B cell (primary cell): ENCODE data around the gene CCDC138. TPM values are rescaled to one million over a fixed set of nuclear protein-coding genes. Genes with fewer than 3 reads are reported as not detected.

Experiments
- ATAC-seq: fragments of 200-7000 bp; cut with Tn5 transposase; one replicate; pipeline ENCODE4 v1.10.0; 2021; ENCODE audit warnings: low read depth, mild to moderate bottlenecking, moderate number of reproducible peaks, moderate library complexity
- CTCF ChIA-PET: fragments of 350-600 bp; sonication (Branson Sonifier 250); formaldehyde crosslinking; loops from one replicate; lab custom pipeline; 2021; ENCODE audit warnings: antibody characterized with exemption, inconsistent platforms; lab: Charles Lee
- POLR2A ChIA-PET: fragments of 350-600 bp; sonication (Branson Sonifier 250); formaldehyde crosslinking; loops from one replicate; lab custom pipeline; 2021; ENCODE audit warnings: antibody characterized with exemption; lab: Charles Lee
- DNase-seq: peaks from one replicate; pipeline ENCODE4 v3.0.0; 2013
- H2AFZ ChIP-seq: 2 replicates; pipeline ENCODE4 v1.6.1; 2012; ENCODE audit warnings: mild to moderate bottlenecking, low read depth, low read length; ENCODE audit not compliant: insufficient read depth, poor library complexity, severe bottlenecking
- H3K27ac ChIP-seq, 2 donors: 1 replicate in 1 of 2; 2 replicates in 1 of 2; pipeline ENCODE4 v1.5.1; 2012 to 2013; ENCODE audit warnings: low read length in 2 of 2, mild to moderate bottlenecking in 2 of 2, moderate library complexity in 1 of 2
- H3K27me3 ChIP-seq, 4 experiments: fragments of 200-600 bp in 1 of 4; sonication (generic) in 1 of 4; replicated peaks in 1 of 4; 1 replicate in 2 of 4; 2 replicates in 2 of 4; pipeline versions ENCODE4 v1.6.1 to v1.7.0; 2013 to 2016; ENCODE audit warnings: low read length in 3 of 4, mild to moderate bottlenecking in 2 of 4, mixed read lengths in 1 of 4, moderate library complexity in 1 of 4; ENCODE audit not compliant: insufficient read depth in 4 of 4, control insufficient read depth in 3 of 4; ENCODE audit errors: control extremely low read depth in 1 of 4
- H3K36me3 ChIP-seq, 2 experiments: replicated peaks in 1 of 2; 1 replicate in 1 of 2; 2 replicates in 1 of 2; pipeline versions ENCODE4 v1.6.1 to v1.7.1; 2013; ENCODE audit warnings: low read length in 1 of 2; ENCODE audit not compliant: insufficient read depth in 2 of 2, control insufficient read depth in 1 of 2; ENCODE audit errors: control extremely low read depth in 1 of 2, extremely low read depth in 1 of 2
- H3K4me1 ChIP-seq, 2 donors: fragments of 200-600 bp in 1 of 2; sonication (generic) in 1 of 2; 1 replicate in 1 of 2; 2 replicates in 1 of 2; pipeline versions ENCODE4 v1.5.1 to v1.6.1; 2013 to 2017; ENCODE audit warnings: low read length in 2 of 2; ENCODE audit not compliant: control insufficient read depth in 2 of 2, insufficient read depth in 2 of 2
- H3K4me2 ChIP-seq: replicated peaks from 2 replicates; pipeline ENCODE3; 2012; ENCODE audit warnings: mild to moderate bottlenecking, low read depth, low read length; ENCODE audit not compliant: poor library complexity, severe bottlenecking
- H3K4me3 ChIP-seq, 5 experiments: fragments of 200-600 bp in 1 of 5; sonication (generic) in 1 of 5; 1 replicate in 3 of 5; 2 replicates in 2 of 5; pipeline versions ENCODE4 v1.5.1 to v1.7.0; 2011 to 2016; ENCODE audit warnings: low read length in 4 of 5, mild to moderate bottlenecking in 4 of 5, low read depth in 2 of 5, control low read depth in 1 of 5, moderate library complexity in 1 of 5; ENCODE audit not compliant: insufficient read depth in 1 of 5; ENCODE audit errors: control extremely low read depth in 1 of 5, extremely low read depth in 1 of 5
- H3K79me2 ChIP-seq: fragments of 200-600 bp; sonication (generic); one replicate; pipeline ENCODE4 v1.6.0; 2016; ENCODE audit warnings: low read length; ENCODE audit not compliant: control insufficient read depth, insufficient read depth
- H3K9ac ChIP-seq: fragments of 200-600 bp; sonication (generic); 2 replicates; pipeline ENCODE4 v1.6.1; 2017; ENCODE audit warnings: mild to moderate bottlenecking, low read length, moderate library complexity
- H3K9me3 ChIP-seq, 3 donors: one replicate each; pipeline versions ENCODE4 v1.6.1 to v1.7.1; 2013; ENCODE audit warnings: low read length in 2 of 3; ENCODE audit not compliant: control insufficient read depth in 2 of 3, insufficient read depth in 1 of 3; ENCODE audit errors: control extremely low read depth in 1 of 3
- H4K20me1 ChIP-seq: 2 replicates; pipeline ENCODE4 v1.6.0; 2012; ENCODE audit warnings: mild to moderate bottlenecking, low read length; ENCODE audit not compliant: insufficient read depth, control insufficient read depth, poor library complexity, severe bottlenecking
- H3K27ac Mint-ChIP-seq: one replicate; pipeline ENCODE4 v1.8.0; 2021; ENCODE audit warnings: mixed read lengths
- H3K27me3 Mint-ChIP-seq: one replicate; pipeline ENCODE4 v1.8.0; 2021; ENCODE audit warnings: mixed read lengths
- H3K4me1 Mint-ChIP-seq: one replicate; pipeline ENCODE4 v1.8.0; 2021; ENCODE audit warnings: mixed read lengths
- H3K4me3 Mint-ChIP-seq: one replicate; pipeline ENCODE4 v1.8.0; 2021; ENCODE audit warnings: mixed read lengths
- H3K9me3 Mint-ChIP-seq: one replicate; pipeline ENCODE4 v1.8.0; 2022; ENCODE audit warnings: mixed read lengths; ENCODE audit not compliant: insufficient read depth
- CTCF ChIP-seq: fragments of 200-600 bp; IDR thresholded peaks from one replicate; pipeline ENCODE4 v1.8.0; 2022; ENCODE audit warnings: antibody characterized with exemption, mild to moderate bottlenecking
- EZH2 ChIP-seq: IDR thresholded peaks from 2 replicates; pipeline ENCODE4 v1.6.1; 2012; ENCODE audit warnings: borderline replicate concordance, low read depth, mild to moderate bottlenecking, moderate library complexity, low read length; ENCODE audit not compliant: insufficient read depth, poor library complexity, severe bottlenecking
- WGBS: methylation state at CpG from one replicate; pipeline ENCODE4 v1.1.5; 2013; ENCODE audit warnings: missing lambda C conversion rate; ENCODE audit not compliant: insufficient coverage; 5-methylcytosine and 5-hydroxymethylcytosine counted together
- intact Hi-C: fragments of 100-400 bp; cut with micrococcal nuclease; formaldehyde crosslinking; loops from one replicate; pipeline ENCODE4 v1.10.0; 2022
- polyA plus RNA-seq: library from polyadenylated mRNA; depleted of rRNA; stranded (reverse); fragments of >200 nt; gene quantifications from 2 replicates; pipeline ENCODE4 v1.2.3, GENCODE V29; 2012
- total RNA-seq, 2 donors: library from RNA; stranded (reverse); fragments of 120-200 nt in 1 of 2; gene quantifications; 1 replicate in 1 of 2; 2 replicates in 1 of 2; pipeline versions ENCODE4 v1.2.3 to v1.2.4, GENCODE V29; 2013 to 2022

Gene CCDC138
- total and polyA plus RNA-seq, 2 donors (not counting 1 experiment from before 2014, with no cell fraction given): 3.3 to 16.3 TPM

DNA sequence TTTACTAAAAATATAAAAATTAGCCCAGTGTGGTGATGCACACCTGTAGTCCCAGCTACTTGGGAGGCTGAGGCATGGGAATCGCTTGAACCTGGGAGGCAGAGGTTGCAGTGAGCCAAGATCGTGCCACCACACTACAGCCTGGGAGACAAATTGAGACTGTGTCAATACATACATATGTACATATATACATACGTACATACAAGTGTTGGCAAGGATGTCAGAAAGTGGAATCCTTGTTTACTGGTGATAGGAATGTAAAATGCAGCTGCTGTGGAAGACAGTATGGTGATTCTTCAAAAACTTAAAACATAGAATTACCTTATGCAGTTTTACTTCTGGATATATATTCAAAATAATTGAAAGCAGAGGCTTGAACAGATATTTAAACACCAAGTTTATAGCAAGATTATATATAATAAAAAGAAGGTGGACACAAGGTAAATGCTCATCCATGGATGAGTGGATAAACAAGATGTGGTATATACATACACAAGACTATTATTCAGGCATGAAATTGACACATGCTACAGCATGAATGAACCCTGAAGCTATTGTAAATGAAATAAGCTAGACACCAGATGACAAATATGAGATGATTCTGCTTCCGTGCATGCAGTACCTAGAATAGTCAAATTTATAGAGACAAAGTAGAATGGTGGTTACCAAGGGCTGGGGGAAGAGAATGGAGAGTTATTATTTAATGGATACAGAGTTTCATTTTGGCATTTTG lies 43.2 kb downstream of the CCDC138 start:
- Histone ChIP-seq H3K9ac (no peak overlapping the region), H3K4me3 (no peak overlapping the region), H4K20me1 (no peaks in the 10 kb centered on the region), H3K4me2 (no peak overlapping the region), H2AFZ (no peak overlapping the region), H3K79me2 (no peaks in the 10 kb centered on the region), H3K27me3 (no peaks in the 10 kb centered on the region), H3K4me1 (no peaks in the 10 kb centered on the region), H3K27ac (no peak overlapping the region), H3K9me3 (no peaks in the 10 kb centered on the region), H3K36me3 (no peaks in the 10 kb centered on the region)
- DNase-seq (no peak), ATAC-seq (no peak)
- intact Hi-C loops: no loop called here
- WGBS: 92% methylated on average over 1 of the region's 4 CpGs
- ChIA-PET CTCF (no interaction called here), POLR2A (no interaction called here)
- Mint-ChIP-seq H3K9me3 (no peaks in the 10 kb centered on the region), H3K4me1 (peaks cover 7% of the 10 kb centered on the region), H3K27me3 (no peaks in the 10 kb centered on the region), H3K4me3 (no peak overlapping the region), H3K27ac (no peak overlapping the region)
- TF ChIP-seq CTCF (no peak), EZH2 (no peak)

GRCh38 chr2:108833219-108833618 lies 46.6 kb downstream of the CCDC138 start:
- ATAC-seq (no peak), DNase-seq (no peak)
- no peaks in the 10 kb centered on the region for H4K20me1 ChIP-seq
- no peak overlapping the region for H3K27ac ChIP-seq
- no peaks in the 10 kb centered on the region for H3K4me1 ChIP-seq
- no peaks in the 10 kb centered on the region for H3K79me2 ChIP-seq
- ChIA-PET CTCF (no interaction called here), POLR2A (no interaction called here)
- Mint-ChIP-seq H3K27ac (no peak overlapping the region), H3K4me1 (peaks cover 7% of the 10 kb centered on the region), H3K9me3 (peaks cover 4% of the 10 kb centered on the region), H3K27me3 (no peaks in the 10 kb centered on the region), H3K4me3 (no peak overlapping the region)
- H3K4me3 ChIP-seq: no peak overlapping the region
- H3K9ac ChIP-seq: no peak overlapping the region
- intact Hi-C loops: no loop called here
- no peak overlapping the region for H3K4me2 ChIP-seq
- TF ChIP-seq CTCF (no peak), EZH2 (no peak)
- peaks cover 0 to 5% (median 0%) of the 10 kb centered on the region in 3 donors for H3K9me3 ChIP-seq
- H3K27me3 ChIP-seq: no peaks in the 10 kb centered on the region
- H2AFZ ChIP-seq: no peak overlapping the region
- no peaks in the 10 kb centered on the region for H3K36me3 ChIP-seq
